Measurements from ENCODE around the gene PGAP2. TPM values are rescaled to one million over a fixed set of nuclear protein-coding genes. Genes with fewer than 3 reads are reported as not detected.

PGAP2 gene
- total RNA-seq, 1 donor from 2014 or later, result 10.0 TPM

- H3K27me3 Mint-ChIP-seq (ENCODE audit: insufficient read depth, low read depth), result peaks cover 2% of the 10 kb centered on the region
- H3K27ac Mint-ChIP-seq, result peak overlapping the region; percentile 75
- H3K4me3 Mint-ChIP-seq, result no peak overlapping the region
Measured at GRCh38 chr11:3817181-3817800, 8.9 kb downstream of the PGAP2 start.

GRCh38 chr11:3820971-3821370 is 12.6 kb downstream of the PGAP2 start:
- peaks cover 2% of the 10 kb centered on the region for H3F3A ChIP-seq (ENCODE audit: low read depth)
- no peaks in the 10 kb centered on the region for H3K36me3 ChIP-seq
- H3K4me1 ChIP-seq, result peaks cover 8% of the 10 kb centered on the region
- Mint-ChIP-seq H3K27ac (no peak overlapping the region), H3K36me3 (peaks cover 21% of the 10 kb centered on the region), H3K4me3 (no peak overlapping the region), H3K27me3 (ENCODE audit: insufficient read depth, low read depth) (no peaks in the 10 kb centered on the region), H3K4me1 (peaks cover 9% of the 10 kb centered on the region), H3K9me3 (no peaks in the 10 kb centered on the region)
- no peak overlapping the region for H3K9ac ChIP-seq
- no peaks in the 10 kb centered on the region for H3K27me3 ChIP-seq
- no peaks in the 10 kb centered on the region for H3K9me3 ChIP-seq (ENCODE audit: low read depth)
- TF ChIP-seq, protein P1, sequence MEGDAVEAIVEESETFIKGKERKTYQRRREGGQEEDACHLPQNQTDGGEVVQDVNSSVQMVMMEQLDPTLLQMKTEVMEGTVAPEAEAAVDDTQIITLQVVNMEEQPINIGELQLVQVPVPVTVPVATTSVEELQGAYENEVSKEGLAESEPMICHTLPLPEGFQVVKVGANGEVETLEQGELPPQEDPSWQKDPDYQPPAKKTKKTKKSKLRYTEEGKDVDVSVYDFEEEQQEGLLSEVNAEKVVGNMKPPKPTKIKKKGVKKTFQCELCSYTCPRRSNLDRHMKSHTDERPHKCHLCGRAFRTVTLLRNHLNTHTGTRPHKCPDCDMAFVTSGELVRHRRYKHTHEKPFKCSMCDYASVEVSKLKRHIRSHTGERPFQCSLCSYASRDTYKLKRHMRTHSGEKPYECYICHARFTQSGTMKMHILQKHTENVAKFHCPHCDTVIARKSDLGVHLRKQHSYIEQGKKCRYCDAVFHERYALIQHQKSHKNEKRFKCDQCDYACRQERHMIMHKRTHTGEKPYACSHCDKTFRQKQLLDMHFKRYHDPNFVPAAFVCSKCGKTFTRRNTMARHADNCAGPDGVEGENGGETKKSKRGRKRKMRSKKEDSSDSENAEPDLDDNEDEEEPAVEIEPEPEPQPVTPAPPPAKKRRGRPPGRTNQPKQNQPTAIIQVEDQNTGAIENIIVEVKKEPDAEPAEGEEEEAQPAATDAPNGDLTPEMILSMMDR (IDR thresholded peaks at IDR 0.05), result no peak
- TF ChIP-seq EZH2 (IDR thresholded peaks at IDR 0.05), result no peak
- no peak for TF ChIP-seq EZH2phosphoT487 (IDR thresholded peaks at IDR 0.05)
- no peak overlapping the region for H3K27ac ChIP-seq
- no peak overlapping the region for H3K4me2 ChIP-seq
- H2AFZ ChIP-seq (replicated peaks), result no peak overlapping the region
- no peak overlapping the region for H3K4me3 ChIP-seq
- H3K79me2 ChIP-seq (ENCODE audit: low read depth), result no peaks in the 10 kb centered on the region
- no peak for DNase-seq (ENCODE audit: low spot score)
- no peaks in the 10 kb centered on the region for H4K20me1 ChIP-seq (ENCODE audit: low read depth)

More at GRCh38 chr11:3817181-3817800, 8.9 kb downstream of the PGAP2 start:
- no peaks in the 10 kb centered on the region for H3F3A ChIP-seq (ENCODE audit: low read depth)
- peaks cover 8% of the 10 kb centered on the region for H3K4me1 Mint-ChIP-seq
- H3K79me2 ChIP-seq (ENCODE audit: low read depth), result no peaks in the 10 kb centered on the region
- no peak overlapping the region for H3K4me2 ChIP-seq
- H4K20me1 ChIP-seq (ENCODE audit: low read depth), result peaks cover 5% of the 10 kb centered on the region
- H3K36me3 ChIP-seq, result no peaks in the 10 kb centered on the region
- no peaks in the 10 kb centered on the region for H3K9me3 ChIP-seq (ENCODE audit: low read depth)
- H3K27me3 ChIP-seq, result no peaks in the 10 kb centered on the region
- no peak overlapping the region for H3K27ac ChIP-seq
- no peaks in the 10 kb centered on the region for H3K9me3 Mint-ChIP-seq
- H3K9ac ChIP-seq, result no peak overlapping the region
- H3K4me1 ChIP-seq, result no peaks in the 10 kb centered on the region
- DNase-seq (ENCODE audit: low spot score), result no peak
- H3K36me3 Mint-ChIP-seq, result peaks cover 3% of the 10 kb centered on the region
- TF ChIP-seq EZH2 (IDR thresholded peaks at IDR 0.05), result no peak
- TF ChIP-seq, protein P1 (IDR thresholded peaks at IDR 0.05), result no peak
- TF ChIP-seq EZH2phosphoT487 (IDR thresholded peaks at IDR 0.05), result no peak
- no peak overlapping the region for H2AFZ ChIP-seq (replicated peaks)
- no peak overlapping the region for H3K4me3 ChIP-seq

DNA sequence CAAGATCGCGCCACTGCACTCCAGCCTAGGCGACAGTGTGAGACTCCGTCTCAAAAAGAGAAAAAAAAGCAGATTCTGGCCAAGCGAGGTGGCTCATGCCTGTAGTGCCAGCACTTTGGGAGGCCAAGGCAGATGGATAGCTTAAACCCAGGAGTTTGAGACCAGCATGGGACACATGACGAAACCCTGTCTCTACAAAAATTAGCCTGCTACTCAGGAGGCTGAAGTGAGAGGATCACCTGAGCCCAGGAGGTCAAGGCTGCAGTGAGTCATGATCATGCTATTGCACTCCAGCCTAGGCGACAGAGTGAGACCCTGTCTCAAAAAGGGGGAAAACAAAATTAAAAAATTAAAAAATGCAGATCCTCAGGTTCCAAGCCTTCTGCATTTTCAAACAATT is 14.0 kb downstream of the PGAP2 start:
- H3K27me3 ChIP-seq, result no peaks in the 10 kb centered on the region
- H3K4me1 Mint-ChIP-seq, result peaks cover 7% of the 10 kb centered on the region

More for the DNA sequence above, 14.0 kb downstream of the PGAP2 start:
- Histone ChIP-seq H3K9me3 (ENCODE audit: low read depth) (no peaks in the 10 kb centered on the region), H4K20me1 (ENCODE audit: low read depth) (no peaks in the 10 kb centered on the region), H3K4me3 (no peak overlapping the region), H3K9ac (no peak overlapping the region), H3K79me2 (ENCODE audit: low read depth) (no peaks in the 10 kb centered on the region), H3K36me3 (no peaks in the 10 kb centered on the region), H3F3A (ENCODE audit: low read depth) (peaks cover 11% of the 10 kb centered on the region), H3K4me2 (no peak overlapping the region), H3K27ac (no peak overlapping the region), H2AFZ (replicated peaks) (no peak overlapping the region), H3K4me1 (peaks cover 19% of the 10 kb centered on the region)
- H3K4me3 Mint-ChIP-seq, result no peak overlapping the region
- DNase-seq (ENCODE audit: low spot score), result no peak
- H3K27me3 Mint-ChIP-seq (ENCODE audit: insufficient read depth, low read depth), result no peaks in the 10 kb centered on the region
- H3K27ac Mint-ChIP-seq, result no peak overlapping the region
- H3K36me3 Mint-ChIP-seq, result peaks cover 29% of the 10 kb centered on the region
- no peak for TF ChIP-seq EZH2phosphoT487 (IDR thresholded peaks at IDR 0.05)
- no peak for TF ChIP-seq EZH2 (IDR thresholded peaks at IDR 0.05)
- TF ChIP-seq, protein P1 (IDR thresholded peaks at IDR 0.05), result no peak
- no peaks in the 10 kb centered on the region for H3K9me3 Mint-ChIP-seq

Data from neural progenitor cell (in vitro differentiated cells).